ENCODE data around the gene PCOLCE2.

DNA sequence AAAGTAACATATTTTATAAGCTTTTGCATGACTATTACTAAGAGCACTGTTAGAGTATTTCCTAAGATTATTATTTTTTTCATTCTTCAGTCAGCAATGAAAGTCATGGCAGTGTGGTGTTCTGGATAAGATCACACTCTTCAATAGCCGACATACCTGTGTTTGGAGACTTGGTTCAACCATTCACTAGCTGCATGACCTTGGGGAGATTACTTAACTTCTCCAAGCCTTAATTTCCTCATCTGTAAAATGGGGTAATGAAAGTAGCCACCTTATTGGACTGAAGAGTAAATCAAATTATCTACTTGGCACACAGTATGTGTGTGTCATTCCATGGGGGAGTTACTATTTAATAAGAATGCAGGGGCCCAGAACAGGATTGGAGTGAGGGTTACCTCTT is 24.5 kb upstream of the PCOLCE2 start:
- no peak for TF ChIP-seq POLR2A (IDR thresholded peaks at IDR 0.05)
- TF ChIP-seq EP300 (IDR thresholded peaks at IDR 0.05), result no peak
- TF ChIP-seq, protein P1, sequence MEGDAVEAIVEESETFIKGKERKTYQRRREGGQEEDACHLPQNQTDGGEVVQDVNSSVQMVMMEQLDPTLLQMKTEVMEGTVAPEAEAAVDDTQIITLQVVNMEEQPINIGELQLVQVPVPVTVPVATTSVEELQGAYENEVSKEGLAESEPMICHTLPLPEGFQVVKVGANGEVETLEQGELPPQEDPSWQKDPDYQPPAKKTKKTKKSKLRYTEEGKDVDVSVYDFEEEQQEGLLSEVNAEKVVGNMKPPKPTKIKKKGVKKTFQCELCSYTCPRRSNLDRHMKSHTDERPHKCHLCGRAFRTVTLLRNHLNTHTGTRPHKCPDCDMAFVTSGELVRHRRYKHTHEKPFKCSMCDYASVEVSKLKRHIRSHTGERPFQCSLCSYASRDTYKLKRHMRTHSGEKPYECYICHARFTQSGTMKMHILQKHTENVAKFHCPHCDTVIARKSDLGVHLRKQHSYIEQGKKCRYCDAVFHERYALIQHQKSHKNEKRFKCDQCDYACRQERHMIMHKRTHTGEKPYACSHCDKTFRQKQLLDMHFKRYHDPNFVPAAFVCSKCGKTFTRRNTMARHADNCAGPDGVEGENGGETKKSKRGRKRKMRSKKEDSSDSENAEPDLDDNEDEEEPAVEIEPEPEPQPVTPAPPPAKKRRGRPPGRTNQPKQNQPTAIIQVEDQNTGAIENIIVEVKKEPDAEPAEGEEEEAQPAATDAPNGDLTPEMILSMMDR (IDR thresholded peaks at IDR 0.05), result no peak
